ENCODE measurements around the gene KDM2A. TPM values are rescaled to one million over a fixed set of nuclear protein-coding genes. Genes with fewer than 3 reads are reported as not detected.
A peak's percentile ranks its signal among the peaks of the same experiment; 100 is the strongest.

Gene KDM2A
- total RNA-seq, 3 donors from 2014 or later, result 47.0 to 64.1 (median 61.9) TPM

DNA sequence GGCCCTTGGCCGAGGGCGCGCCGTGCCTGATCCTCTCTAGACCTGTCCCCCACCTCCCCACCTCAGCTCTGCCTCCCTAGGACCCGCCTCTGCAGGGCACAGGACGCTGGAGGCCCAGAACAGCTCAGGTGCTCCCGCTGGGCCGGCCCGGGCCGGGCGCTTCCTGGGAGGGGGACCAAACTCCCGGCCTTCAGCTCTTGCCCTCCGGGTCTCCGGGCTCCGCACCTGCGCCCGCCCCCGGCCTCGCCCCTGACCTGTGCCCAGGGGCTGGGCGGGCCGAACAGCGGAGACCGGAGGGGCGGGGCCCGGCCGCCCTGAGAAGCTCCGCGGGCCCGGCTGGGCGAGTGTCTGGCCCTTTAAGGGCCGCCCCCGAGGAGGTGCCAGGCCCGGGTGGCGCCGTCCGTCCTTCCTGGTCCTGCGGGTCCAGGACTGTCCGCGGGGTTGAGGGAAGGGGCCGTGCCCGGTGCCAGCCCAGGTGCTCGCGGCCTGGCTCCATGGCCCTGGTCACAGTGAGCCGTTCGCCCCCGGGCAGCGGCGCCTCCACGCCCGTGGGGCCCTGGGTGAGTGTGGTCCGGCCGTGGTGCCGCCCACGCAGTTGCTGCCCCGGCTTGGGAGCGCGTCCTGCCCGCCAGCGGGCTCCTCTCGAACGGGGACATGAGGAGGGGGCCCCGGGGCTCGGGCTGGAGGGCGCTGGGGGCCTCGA lies 184.2 kb downstream of the KDM2A start, which contains the start of gene SSH3:
Gene SSH3 (plus strand): TSS at position 399 of the 703 bp plus-strand sequence. CDS start 96 bp downstream, at position 495.
- DNase-seq (ENCODE audit: low spot score in 2 of 2), result peak; percentile 56 to 73
- Histone ChIP-seq H3K36me3 (no peaks in the 10 kb centered on the region), H3K4me3 (peak within 1 kb of the TSS; percentile 90 to 92 (median 91)), H3K27ac (peak within 1 kb of the TSS; percentile 93), H3K27me3 (no peaks in the 10 kb centered on the region), H3K9me3 (no peaks in the 10 kb centered on the region), H3K4me1 (peaks cover 0 to 10% of the 10 kb centered on the region in 2 donors)
- intact Hi-C loops (cut with DNase I; ENCODE audit: low total_unique reads), result no loop called here
- TF ChIP-seq POLR2A (IDR thresholded peaks at IDR 0.05) (peak; percentile 10), CTCF (IDR thresholded peaks at IDR 0.05) (no peak), POLR2AphosphoS5 (IDR thresholded peaks at IDR 0.05) (peak in 1 of 3 donors; percentile 14)

- H3K27me3 ChIP-seq, result no peaks in the 10 kb centered on the region
- intact Hi-C loops (cut with DNase I; ENCODE audit: low total_unique reads), result no loop called here
- TF ChIP-seq POLR2A (IDR thresholded peaks at IDR 0.05) (no peak), CTCF (IDR thresholded peaks at IDR 0.05) (no peak), POLR2AphosphoS5 (IDR thresholded peaks at IDR 0.05) (no peak)
- H3K9me3 ChIP-seq, result no peaks in the 10 kb centered on the region
- H3K4me1 ChIP-seq, result peaks cover 0 to 10% of the 10 kb centered on the region in 2 donors
- peak overlapping the region; percentile 90 to 92 (median 91) for H3K4me3 ChIP-seq
- peak overlapping the region; percentile 93 for H3K27ac ChIP-seq
- peak in 1 of 2 donors; percentile 67 for DNase-seq (ENCODE audit: low spot score in 2 of 2)
- H3K36me3 ChIP-seq, result no peaks in the 10 kb centered on the region
These were observed 184.9 kb downstream of the KDM2A start for GRCh38 chr11:67303835-67304411.

GRCh38 chr11:67304511-67305113 lies 185.5 kb downstream of the KDM2A start:
- Histone ChIP-seq H3K4me3 (peak overlapping the region; percentile 90 to 92 (median 91)), H3K36me3 (no peaks in the 10 kb centered on the region), H3K27me3 (no peaks in the 10 kb centered on the region), H3K4me1 (peaks cover 0 to 10% of the 10 kb centered on the region in 2 donors), H3K27ac (peak overlapping the region; percentile 93), H3K9me3 (no peaks in the 10 kb centered on the region)
- DNase-seq (ENCODE audit: low spot score in 2 of 2), result peak in 1 of 2 donors; percentile 50
- intact Hi-C loops (cut with DNase I; ENCODE audit: low total_unique reads), result no loop called here
- no peak for TF ChIP-seq POLR2A (IDR thresholded peaks at IDR 0.05)
- TF ChIP-seq CTCF (IDR thresholded peaks at IDR 0.05), result no peak
- no peak for TF ChIP-seq POLR2AphosphoS5 (IDR thresholded peaks at IDR 0.05)

DNA sequence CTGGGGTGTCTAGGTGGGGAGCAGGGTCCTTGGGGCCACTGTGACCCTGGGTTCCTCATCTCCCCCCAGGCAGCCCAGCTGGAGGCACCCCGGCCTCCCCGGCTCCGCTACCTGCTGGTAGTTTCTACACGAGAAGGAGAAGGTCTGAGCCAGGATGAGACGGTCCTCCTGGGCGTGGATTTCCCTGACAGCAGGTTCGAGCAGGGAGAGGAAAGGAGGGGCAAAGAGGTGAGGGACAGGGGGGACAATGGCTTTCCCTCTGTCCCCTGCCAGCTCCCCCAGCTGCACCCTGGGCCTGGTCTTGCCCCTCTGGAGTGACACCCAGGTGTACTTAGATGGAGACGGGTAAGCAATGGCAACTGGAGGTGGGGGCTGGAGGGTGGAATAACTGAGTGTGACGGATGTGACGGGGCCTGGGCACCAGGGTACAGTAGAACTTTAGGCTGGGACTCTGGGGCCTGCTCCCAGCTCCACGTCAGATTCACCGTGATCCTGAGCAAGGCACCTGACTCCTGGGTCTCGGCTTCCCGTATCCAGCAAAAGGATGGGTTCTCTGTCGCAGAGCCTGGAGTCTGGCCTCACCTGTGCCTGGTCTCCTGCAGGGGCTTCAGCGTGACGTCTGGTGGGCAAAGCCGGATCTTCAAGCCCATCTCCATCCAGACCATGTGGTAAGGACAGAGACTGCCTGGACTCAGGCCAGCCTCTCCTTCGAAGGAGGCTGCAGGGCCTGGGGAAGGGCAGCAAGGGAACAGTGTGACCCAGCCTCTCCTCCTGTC lies 187.9 kb downstream of the KDM2A start:
- no peak overlapping the region for H3K27ac ChIP-seq
- H3K9me3 ChIP-seq, result no peaks in the 10 kb centered on the region
- intact Hi-C loops (cut with DNase I; ENCODE audit: low total_unique reads), result no loop called here
- no peaks in the 10 kb centered on the region for H3K36me3 ChIP-seq
- H3K4me3 ChIP-seq, result no peak overlapping the region
- no peak for DNase-seq (ENCODE audit: low spot score in 2 of 2)
- TF ChIP-seq POLR2AphosphoS5 (IDR thresholded peaks at IDR 0.05), result no peak
- no peak for TF ChIP-seq POLR2A (IDR thresholded peaks at IDR 0.05)
- TF ChIP-seq CTCF (IDR thresholded peaks at IDR 0.05), result no peak
- peaks cover 0 to 10% of the 10 kb centered on the region in 2 donors for H3K4me1 ChIP-seq
- no peaks in the 10 kb centered on the region for H3K27me3 ChIP-seq
